GM18951 (cell line): ENCODE data around the gene OR6C3.
"Not testable (repeated sequence)": the region's sequence is repeated elsewhere in the genome, so short reads cannot be mapped to it uniquely, and the experiment has no call there.

Experiments
- POLR2A ChIP-seq: IDR thresholded peaks from 4 replicates; pipeline ENCODE4 v1.6.1; 2011; ENCODE audit warnings: mild to moderate bottlenecking; ENCODE audit not compliant: insufficient read length, insufficient read depth; ENCODE audit errors: extremely low read depth
- in situ Hi-C: fragments of 300-500 bp; cut with MboI; formaldehyde crosslinking; loops from one replicate; pipeline ENCODE4 v1.12.0; 2022; ENCODE audit warnings: low sequenced_read_pairs, mixed read lengths, inconsistent platforms; ENCODE audit not compliant: unreplicated experiment

The OR6C3 gene

GRCh38 chr12:55330446-55330845, at the start of gene OR6C3:
TSS of gene OR6C3 (plus strand) at chr12:55330746. CDS start at chr12:55331701, 955 bp downstream.
- in situ Hi-C loops, result no loop called here
- TF ChIP-seq POLR2A, result no peak

DNA sequence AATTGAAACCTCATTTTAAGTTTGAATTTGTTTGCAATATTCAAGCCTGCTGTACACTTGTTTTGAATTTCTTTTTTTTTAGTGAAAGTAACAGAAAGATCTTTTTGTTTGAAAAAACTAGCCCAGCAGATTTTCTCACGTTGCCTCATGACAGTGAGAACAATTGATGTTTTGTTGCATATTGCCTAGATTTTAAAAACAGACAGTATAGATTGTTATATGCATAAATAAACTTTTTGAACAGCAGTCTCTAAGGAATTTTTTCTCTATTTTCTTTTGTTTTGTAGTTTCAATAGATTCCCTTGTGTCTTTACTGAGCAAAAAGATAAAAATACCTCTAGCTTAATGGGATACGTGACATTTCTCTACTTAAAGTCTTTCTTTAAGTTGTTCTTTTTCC, 49.6 kb upstream of the OR6C3 start:
- in situ Hi-C loops, result no loop called here
- TF ChIP-seq POLR2A, result no peak

- in situ Hi-C loops, result no loop called here
- TF ChIP-seq POLR2A, result no peak
Measured at GRCh38 chr12:55289999-55290398, 40.5 kb upstream of the OR6C3 start.

DNA sequence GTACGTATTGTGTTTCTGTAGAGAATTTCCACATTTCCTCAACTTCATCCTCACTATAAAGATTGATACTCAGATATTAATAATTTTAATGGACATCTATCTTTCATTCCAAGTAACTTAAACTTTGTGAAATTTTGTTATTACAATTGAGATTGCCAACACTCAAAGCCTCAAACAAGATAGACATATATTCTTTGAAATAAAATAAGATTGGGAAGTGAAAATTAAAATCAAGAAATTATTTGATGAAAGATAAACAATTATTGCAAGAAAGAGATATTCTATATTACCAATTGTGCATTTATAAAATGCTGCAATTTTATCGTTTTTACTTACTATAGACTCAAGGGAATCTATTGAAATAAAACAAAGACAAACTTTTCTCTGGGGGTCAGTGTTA, 34.1 kb upstream of the OR6C3 start, which contains the start of gene OR6C6:
TSS of gene OR6C6 (minus strand) at position 101 of the 400 bp plus-strand sequence. CDS start 1,337 bp downstream, outside the sequence.
- no peak for TF ChIP-seq POLR2A
- in situ Hi-C loops, result no loop called here

DNA sequence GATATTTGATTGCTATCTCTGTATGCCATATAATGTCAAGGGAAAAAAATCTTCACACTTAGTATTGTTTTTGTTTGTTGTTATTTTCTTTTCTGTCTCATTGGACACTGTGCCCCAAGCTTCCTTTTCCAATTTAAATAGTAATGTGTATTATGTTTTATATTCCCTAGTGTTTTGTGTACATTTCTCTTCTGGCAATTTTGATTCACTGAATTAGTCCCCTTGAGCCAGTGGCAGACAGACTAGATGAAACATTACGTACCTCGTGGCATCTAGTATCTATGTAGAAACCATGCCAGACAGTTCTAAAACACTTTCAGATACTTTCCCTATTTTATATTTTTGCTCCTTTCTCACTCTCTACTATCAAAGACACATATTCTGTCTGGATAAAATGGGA, 16.5 kb upstream of the OR6C3 start, which contains the start of gene OR6C1:
TSS of gene OR6C1 (plus strand) at position 301 of the 400 bp plus-strand sequence. CDS start 6,257 bp downstream, outside the sequence.
- TF ChIP-seq POLR2A, result no peak
- in situ Hi-C loops, result no loop called here

GRCh38 chr12:55320201-55320600, 10.3 kb upstream of the OR6C3 start:
- in situ Hi-C loops, result no loop called here
- no peak for TF ChIP-seq POLR2A

DNA sequence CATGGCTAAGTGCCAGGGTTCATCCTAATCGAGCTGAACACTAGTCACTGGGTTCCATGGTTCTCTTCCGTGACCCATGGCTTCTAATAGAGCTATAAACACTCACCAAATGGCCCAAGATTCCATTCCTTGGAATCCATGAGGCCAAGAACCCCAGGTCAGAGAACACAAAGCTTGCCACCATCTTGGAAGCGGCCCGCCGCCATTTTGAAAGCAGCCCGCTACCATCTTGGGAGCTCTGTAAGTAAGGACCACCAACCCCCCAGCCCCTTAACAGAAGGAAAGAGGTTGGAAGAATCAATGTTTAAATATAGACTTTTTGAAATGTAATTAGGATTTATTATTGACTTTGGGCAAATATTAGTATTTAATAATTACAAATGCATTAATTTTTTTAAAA, 4.7 kb upstream of the OR6C3 start:
- in situ Hi-C loops, result not testable (repeated sequence)

GRCh38 chr12:55336002-55336401, 5.5 kb downstream of the OR6C3 start:
- no peak for TF ChIP-seq POLR2A

DNA sequence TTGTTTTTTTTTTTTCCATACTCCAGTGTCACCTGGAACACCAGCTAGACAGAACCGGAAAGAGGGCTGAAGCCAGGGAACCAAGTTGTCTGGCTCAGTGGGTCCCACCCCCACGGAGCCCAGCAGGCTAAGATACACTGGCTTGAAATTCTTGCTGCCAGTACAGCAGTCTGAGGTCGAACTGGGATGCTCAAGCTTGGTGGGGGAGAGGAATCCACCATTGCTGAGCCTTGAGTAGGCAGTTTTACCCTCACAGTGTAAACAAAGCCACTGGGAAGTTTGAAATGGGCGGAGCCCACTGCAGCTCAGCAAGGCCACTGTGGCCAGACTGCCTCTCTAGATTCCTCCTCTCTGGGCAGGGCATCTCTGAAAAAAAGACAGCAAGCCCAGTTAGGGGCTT, 24.8 kb downstream of the OR6C3 start:
- in situ Hi-C loops, result not testable (repeated sequence)

More at GRCh38 chr12:55336002-55336401, 5.5 kb downstream of the OR6C3 start:
- in situ Hi-C loops, result no loop called here

- no peak for TF ChIP-seq POLR2A
- in situ Hi-C loops, result no loop called here
Measured at GRCh38 chr12:55362675-55363074, 32.1 kb downstream of the OR6C3 start, which contains the start of gene OR6C75. TSS of gene OR6C75 (plus strand) at chr12:55362975. CDS start at chr12:55365111, 2,136 bp downstream.

DNA sequence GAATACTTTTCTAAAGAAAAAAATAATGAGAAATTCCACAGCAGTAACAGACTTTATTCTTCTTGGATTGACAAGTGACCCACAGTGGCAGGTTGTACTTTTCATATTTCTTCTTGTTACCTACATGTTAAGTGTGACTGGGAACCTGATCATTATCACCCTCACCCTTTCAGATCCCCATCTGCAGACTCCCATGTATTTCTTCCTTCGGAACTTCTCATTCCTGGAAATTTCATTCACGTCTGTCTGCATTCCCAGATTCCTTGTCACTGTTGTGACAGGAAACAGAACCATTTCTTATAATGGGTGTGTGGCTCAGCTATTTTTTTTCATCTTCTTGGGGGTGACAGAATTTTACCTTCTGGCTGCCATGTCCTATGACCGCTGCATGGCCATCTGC, 34.5 kb downstream of the OR6C3 start:
- in situ Hi-C loops, result no loop called here
- TF ChIP-seq POLR2A, result no peak

- in situ Hi-C loops, result no loop called here
- TF ChIP-seq POLR2A, result no peak
Measured at GRCh38 chr12:55372521-55372920, 42.0 kb downstream of the OR6C3 start.
